ENCODE results near the gene MMP24OS.

MMP24OS gene

DNA sequence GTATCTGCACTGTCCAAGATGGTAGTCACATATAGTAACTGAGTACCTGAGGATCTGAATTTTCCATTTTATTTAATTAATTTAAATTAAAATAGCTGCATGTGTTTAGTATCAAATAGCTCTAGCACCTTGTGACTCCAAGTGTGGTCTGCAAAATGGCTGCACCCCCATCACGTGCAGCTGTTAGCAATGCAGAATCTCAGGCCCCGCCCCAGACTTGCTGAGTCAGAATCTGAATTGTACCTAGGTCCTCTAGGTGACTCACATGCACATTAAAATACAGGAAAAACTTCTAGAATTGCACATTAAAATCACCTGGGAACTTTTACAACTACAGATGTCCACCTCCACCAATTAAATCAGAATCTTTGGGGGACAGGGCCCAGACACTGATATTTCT lies 33.5 kb upstream of the MMP24OS start:
- TF ChIP-seq CTCF (IDR thresholded peaks at IDR 0.05) = no peak

- no peak for TF ChIP-seq CTCF (IDR thresholded peaks at IDR 0.05)
These were observed 30.0 kb upstream of the MMP24OS start for GRCh38 chr20:35307666-35308653.

DNA sequence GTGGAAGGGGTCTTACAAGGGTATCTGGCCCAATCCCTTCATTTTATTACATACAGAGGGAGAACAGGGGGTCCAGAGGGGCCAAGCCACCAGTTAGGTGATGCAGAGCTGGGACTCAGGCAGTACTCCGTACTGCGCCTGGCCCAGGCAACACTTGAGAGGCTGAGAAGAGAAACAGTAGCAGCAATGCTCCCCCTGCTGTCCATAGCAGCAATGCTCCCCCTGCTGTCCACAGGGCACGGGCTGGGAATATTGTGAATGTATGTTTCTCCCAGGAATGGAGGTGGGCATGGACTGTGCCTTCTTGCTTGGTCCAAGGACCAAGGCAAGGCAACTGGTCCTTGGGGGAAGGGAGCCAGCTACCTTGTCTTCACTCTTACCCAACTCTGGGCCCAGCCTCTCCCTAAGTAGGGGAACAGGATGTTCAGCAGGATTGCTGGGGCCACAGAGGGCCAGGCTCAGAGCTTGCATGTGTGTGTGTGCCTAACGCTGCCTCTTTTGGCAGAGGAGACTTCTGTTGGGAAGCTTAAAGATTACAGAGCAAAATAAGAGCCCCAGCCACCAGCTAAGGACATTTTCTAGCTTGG lies 29.1 kb upstream of the MMP24OS start:
- peak; percentile 77; the same call in 1 of the 2 replicates for TF ChIP-seq CTCF (IDR thresholded peaks at IDR 0.05)

- TF ChIP-seq CTCF (IDR thresholded peaks at IDR 0.05) = no peak
These were observed 28.0 kb upstream of the MMP24OS start for GRCh38 chr20:35305682-35306556.

DNA sequence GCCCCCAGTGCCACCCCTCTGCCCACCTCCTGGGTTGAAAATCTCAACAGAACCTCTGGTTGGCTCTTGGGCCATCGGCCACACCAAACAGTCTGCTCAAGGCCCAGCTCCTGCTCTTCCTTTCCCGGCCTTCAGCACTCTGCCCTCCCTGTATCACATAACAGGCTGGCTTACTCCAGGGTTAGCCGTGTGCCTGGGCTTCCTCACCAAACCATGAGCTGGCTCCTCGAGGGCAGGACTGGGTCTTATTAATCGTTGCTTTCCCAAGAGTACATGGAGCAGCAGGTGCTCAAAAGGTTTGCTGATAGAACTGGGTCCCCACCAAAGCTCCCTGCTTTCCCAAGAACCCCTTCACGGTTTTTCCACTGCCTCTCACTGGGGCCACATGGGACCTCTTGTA lies 27.0 kb upstream of the MMP24OS start:
- no peak for TF ChIP-seq CTCF (IDR thresholded peaks at IDR 0.05)

DNA sequence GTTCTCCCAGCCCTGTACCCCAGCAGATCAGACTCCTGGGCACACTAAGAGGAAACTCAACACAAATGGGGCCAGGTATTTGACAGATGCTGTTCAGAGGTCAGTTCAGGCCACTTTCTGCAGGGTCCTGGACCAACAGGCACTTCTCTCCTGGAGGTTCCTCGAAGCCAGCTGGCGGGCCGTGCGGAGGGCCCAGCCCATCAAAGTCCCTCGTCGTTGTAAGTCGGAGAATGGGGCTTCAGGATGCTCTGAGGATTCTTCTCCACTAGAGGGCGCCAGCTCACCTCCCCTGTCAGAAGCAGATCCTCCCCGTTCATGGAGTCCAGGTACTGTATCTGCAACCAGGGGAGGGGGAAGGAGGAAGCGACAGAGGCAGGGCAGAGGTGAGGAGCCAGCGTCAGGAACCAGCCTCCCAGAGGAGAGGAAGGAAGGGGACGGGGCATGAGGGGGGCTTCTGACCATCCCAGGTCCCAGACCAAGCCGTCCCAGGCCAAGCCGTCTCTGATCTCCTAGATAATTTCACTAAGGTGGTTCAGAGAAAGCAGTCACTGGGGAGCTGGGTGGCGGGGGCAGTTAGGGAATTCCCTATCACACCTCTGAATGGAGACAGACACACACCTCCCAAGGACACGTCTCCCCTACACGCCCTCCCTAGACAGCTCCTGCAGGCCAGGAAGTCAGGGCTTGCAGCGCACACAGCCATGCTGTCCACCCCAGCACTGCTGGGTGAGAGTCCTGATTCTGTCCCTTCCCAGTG lies 26.0 kb upstream of the MMP24OS start:
- peak; percentile 89 for TF ChIP-seq CTCF (IDR thresholded peaks at IDR 0.05)

- TF ChIP-seq CTCF (IDR thresholded peaks at IDR 0.05) = no peak
These were observed 25.4 kb upstream of the MMP24OS start for GRCh38 chr20:35303382-35303734.

All from LNCAP (cell line).